ENCODE data around the gene C1orf116.

- TF ChIP-seq CTCF (IDR thresholded peaks at IDR 0.05; ENCODE audit: low read depth, low read length) (no peak), POLR2A (IDR thresholded peaks at IDR 0.05; ENCODE audit: extremely low read depth, insufficient read length) (no peak), MAX (IDR thresholded peaks at IDR 0.05; ENCODE audit: low read depth, low read length) (no peak)
Observed at GRCh38 chr1:207028884-207029650, 3.5 kb downstream of the C1orf116 start.

All from NB4 (cell line).